AG10803 (cell line): ENCODE data around the gene PLAC1.
A peak's percentile ranks its signal among the peaks of the same experiment; 100 is the strongest.

Experiments
- DNase-seq: peaks from one replicate; pipeline ENCODE4 v3.0.0; 2010; ENCODE audit warnings: low read depth
- H3K4me3 ChIP-seq: 2 replicates; pipeline ENCODE4 v1.5.1; 2011; ENCODE audit warnings: mild to moderate bottlenecking, low read length, control low read depth
- CTCF ChIP-seq: conservative IDR thresholded peaks from 2 replicates; pipeline ENCODE4 v1.5.1; 2011; ENCODE audit warnings: mild to moderate bottlenecking, low read length, control low read depth, inconsistent platforms

Gene PLAC1

GRCh38 chrX:134623293-134624045, 34.8 kb downstream of the PLAC1 start:
- H3K4me3 ChIP-seq: no peak overlapping the region
- no peak for TF ChIP-seq CTCF
- no peak for DNase-seq

- TF ChIP-seq CTCF: no peak
Measured at GRCh38 chrX:134622813-134623185, 35.5 kb downstream of the PLAC1 start.

GRCh38 chrX:134622056-134622812, 36.0 kb downstream of the PLAC1 start:
- no peak for TF ChIP-seq CTCF
- peak; percentile 83 for DNase-seq
- no peak overlapping the region for H3K4me3 ChIP-seq

More at GRCh38 chrX:134622813-134623185, 35.5 kb downstream of the PLAC1 start:
- H3K4me3 ChIP-seq: no peak overlapping the region
- peak; percentile 51 for DNase-seq

GRCh38 chrX:134619838-134620237, 38.4 kb downstream of the PLAC1 start:
- DNase-seq: no peak
- no peak overlapping the region for H3K4me3 ChIP-seq
- TF ChIP-seq CTCF: no peak

GRCh38 chrX:134613396-134613795, 44.9 kb downstream of the PLAC1 start:
- no peak for TF ChIP-seq CTCF
- no peak overlapping the region for H3K4me3 ChIP-seq
- DNase-seq: no peak

- no peak for DNase-seq
- TF ChIP-seq CTCF: no peak
- no peak overlapping the region for H3K4me3 ChIP-seq
Measured at GRCh38 chrX:134608153-134608552, 50.1 kb downstream of the PLAC1 start.

GRCh38 chrX:134607523-134607922, 50.7 kb downstream of the PLAC1 start:
- TF ChIP-seq CTCF: no peak
- peak; percentile 36 for DNase-seq
- no peak overlapping the region for H3K4me3 ChIP-seq
